NOMO-1 treated with DMSO at 0.1 percent for 48 hours (cell line): ENCODE results near the gene UTP11.
"Not testable (repeated sequence)": the region's sequence is repeated elsewhere in the genome, so short reads cannot be mapped to it uniquely, and the experiment has no call there.

Experiments
- DNase-seq: peaks from one replicate; lab custom pipeline; 2025; ENCODE audit not compliant: unreplicated experiment; lab: John Stamatoyannopoulos, UW

The UTP11 gene

DNA sequence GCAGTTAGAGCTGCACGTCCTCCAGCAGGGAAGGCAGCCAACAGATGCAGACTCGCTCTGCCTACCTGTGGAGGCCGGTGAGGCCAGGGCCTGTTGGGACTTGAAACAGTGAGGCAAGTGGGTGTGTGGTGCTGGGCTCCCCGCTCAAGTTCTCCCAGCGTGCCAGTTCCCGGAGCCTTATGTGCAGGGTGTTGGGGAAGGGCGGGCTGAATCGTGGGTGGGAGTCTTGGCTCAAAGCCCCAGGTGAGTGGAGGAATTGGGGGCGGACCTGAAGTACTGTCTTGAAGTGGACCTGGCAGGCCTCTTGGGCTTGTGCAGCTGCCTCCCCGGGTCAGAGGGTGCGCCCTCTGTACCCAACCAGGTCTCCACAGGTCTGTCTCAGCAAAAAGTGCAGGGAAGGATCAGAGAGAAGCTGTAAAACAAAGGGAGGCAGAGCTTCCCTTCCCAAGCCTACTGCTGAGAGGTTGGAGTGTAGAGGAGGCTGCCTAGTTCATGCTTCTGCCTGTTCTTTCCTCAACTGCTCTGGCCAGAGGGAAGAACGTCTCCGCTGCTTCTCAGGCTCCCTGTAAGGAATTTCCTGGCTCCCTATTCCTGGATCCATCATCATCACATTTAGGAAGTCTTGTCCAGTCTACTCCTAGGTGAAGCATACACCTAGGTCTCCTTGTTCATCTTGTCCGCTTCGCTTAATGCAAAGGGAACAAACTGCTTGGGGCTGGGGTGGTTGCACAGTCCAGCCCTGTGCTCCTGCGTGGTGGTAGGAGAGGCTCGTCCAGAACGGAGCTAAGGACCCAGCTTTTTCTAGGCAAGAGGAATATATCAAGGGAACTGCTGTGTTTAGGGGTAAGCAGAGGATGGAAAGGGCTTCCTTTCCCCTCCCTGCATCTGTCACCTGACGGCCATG, 14.9 kb downstream of the UTP11 start:
- DNase-seq: no peak

DNA sequence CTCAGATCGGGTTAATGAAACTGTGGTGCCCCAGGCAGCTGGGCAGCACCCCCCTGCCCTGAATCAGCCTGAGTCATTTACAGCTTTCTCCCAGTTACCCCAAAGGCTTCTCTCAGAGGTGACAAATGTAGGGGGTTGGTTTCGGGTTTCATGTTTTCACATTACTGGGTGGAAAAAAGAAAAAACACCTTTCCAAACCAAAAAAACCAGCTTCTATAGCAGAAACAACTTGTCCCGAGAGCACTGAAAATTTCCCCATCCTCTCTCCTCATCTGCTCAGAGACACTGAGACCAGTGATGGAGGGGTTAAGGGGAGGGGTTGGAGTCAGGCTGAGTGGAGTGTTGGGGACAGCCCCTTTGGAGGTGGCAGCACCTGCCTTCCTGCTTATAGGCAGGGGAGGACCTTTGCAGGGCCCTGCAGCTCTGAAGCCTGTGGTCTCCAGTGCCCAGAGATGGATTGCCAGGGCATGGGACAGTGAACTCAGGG, 15.6 kb downstream of the UTP11 start:
- no peak for DNase-seq

GRCh38 chr1:38028671-38029070, 16.1 kb downstream of the UTP11 start:
- no peak for DNase-seq

DNA sequence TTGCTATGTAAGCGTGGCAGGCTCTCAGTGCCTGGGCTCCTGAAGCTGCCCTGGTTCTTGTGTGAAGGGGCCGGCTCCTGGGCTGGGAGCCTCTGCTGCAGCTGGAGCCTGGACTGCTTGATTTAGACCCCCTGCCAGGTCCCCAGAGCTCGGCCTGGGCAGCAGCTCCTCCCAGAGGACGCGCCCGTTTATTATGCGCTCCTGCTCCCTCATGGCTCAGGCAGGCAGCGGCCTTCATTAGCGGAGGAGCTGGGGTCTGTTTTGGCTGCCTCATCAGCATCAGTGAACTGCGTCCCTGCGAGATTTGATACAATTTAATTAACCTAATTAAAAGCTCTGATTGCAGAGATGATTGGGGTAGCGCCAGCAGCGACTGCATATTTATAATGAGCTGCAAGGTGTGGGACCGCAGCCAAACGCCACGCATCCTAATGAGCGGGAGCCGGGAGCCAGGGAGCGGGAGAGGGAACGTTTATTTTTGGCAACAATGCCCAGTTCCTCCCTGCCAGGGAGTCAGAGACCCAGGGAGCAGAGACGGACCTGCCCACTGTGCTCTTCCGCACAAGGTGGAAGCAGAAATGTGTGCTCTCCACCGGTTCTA, 16.6 kb downstream of the UTP11 start:
- DNase-seq: no peak

DNA sequence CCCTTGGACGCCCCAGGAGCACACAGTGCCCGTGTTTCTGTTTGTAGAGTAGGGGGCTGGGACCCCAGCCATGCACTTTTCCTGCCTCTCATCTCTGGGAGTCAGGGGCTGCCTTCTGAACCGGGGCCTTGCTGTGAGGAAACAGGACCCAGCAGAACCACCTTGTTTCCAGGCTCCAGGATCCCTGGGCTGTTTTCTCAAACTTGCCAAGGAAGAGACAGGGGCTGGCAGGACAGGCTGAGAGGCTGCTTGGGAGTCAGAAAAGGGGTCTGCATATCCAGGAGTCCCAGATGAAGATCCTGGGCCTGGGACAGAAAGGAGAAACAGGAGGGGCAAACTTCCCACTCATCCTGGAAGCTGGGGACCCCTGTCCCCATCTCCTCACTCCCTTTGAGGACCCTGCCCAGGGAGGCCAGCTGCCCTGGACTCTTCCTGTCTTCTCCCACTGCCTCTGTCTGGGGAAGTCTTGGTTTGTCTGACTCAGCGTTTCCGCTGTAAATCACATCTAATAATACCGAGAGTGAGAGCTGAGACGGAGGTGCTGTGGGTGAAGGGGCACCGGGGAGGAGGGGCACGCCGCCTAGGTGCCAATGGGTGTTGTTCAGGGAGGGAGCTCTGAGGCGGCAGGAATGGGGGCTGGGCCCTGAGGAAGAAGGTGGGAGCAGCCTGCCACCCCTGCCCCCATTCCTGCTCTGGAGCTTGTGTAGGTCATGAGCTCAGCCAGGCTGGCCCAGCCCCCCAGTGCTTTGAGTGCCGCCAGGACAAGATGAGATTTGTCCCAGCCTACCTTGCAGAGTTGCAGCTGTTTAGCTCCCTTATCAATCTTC, 17.4 kb downstream of the UTP11 start:
- peak; percentile 71 for DNase-seq

- DNase-seq: no peak
Measured at GRCh38 chr1:38030596-38031512, 18.3 kb downstream of the UTP11 start.

GRCh38 chr1:38031513-38031866, 19.0 kb downstream of the UTP11 start:
- DNase-seq: no peak

DNA sequence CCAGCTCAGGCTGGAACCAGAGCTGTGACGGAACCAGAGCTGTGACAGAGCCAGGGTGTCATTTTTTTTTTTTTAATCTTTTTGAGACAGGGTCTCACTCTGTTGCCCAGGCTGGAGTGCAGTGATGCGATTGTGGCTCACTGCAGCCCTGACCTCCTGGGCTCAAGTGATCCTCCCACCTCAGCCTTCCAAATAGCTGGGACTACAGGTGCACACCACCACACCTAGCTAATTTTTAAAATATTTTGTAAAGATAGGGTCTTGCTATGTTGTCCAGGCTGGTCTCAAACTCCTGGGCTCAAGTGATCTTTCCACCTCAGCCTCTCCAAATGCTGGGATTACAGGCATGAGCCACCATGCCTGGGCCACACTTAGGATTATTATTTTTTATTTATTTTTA, 20.5 kb downstream of the UTP11 start:
- DNase-seq: not testable (repeated sequence)

DNA sequence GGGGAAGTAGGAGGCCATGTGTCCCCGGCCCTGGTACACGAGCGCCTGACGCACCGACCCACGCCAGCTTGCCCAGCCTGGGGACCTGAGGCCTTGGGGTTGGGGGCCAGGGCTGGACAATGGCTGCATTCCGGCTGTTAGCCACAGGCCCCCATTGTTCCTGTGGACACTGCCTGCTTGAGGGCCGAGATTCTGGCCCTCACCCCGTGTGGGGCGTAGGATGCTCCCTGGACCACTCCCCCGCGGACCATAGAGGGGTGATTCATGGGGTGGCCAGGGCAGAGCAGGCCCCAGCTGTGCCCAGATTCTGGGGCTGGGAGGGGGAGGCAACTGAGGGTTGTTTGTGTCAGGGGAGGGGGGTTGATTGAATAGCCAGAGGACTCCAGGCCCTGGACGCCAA, 22.3 kb downstream of the UTP11 start:
- DNase-seq: no peak

GRCh38 chr1:38037221-38037939, 24.8 kb downstream of the UTP11 start:
- DNase-seq: no peak

GRCh38 chr1:38038861-38039260, 26.3 kb downstream of the UTP11 start:
- DNase-seq: no peak

- no peak for DNase-seq
Measured at GRCh38 chr1:38039331-38040088, 27.0 kb downstream of the UTP11 start.

DNA sequence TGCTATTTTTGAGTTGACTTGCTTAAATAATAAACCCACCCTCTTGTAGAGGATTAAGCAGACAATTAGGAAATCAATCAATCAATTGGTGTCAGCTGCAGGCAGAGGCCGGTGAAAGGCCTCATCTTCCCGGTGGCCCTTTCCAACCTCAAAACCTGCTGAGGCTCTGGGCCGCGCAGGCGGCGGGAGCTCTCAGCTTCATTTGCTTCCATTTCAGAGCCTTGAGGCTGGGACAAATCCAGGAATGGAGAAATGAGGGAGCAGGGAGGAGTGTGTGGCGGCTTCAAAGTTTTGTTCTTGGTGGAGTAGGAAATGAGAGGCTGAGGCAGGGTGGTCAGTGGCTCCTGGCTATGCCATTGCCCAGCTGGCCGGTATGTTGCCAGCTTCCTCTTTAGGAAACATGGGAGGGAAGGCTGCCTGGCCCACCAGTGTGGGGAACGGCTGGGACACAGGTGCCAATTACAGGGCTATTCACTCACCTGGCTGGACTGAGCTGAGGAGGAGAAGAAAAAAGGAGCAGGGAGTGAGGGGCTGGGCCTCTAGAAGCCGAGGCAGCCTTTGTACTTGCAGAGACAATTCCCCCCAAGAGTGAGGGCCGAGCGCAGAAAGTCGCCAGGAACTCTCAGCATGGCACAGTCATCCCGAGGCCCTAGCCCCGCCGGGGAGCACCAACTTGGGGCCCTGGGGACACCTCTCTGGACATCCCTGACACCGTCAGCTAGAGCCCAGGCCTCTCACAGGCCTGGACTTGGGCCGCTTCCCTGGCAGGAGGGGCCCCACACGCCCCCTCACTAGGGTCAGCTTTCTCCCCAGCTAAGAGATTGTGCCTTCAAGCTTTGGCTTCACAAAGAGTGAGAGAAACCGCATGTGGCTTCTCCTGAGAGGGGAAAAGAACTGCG, 29.7 kb downstream of the UTP11 start:
- no peak for DNase-seq

GRCh38 chr1:38043036-38043747, 30.7 kb downstream of the UTP11 start:
- DNase-seq: no peak

GRCh38 chr1:38044221-38045215, 32.0 kb downstream of the UTP11 start:
- DNase-seq: no peak
